ENCODE data around the gene SF3A1.
A peak's percentile ranks its signal among the peaks of the same experiment; 100 is the strongest.
"Not testable (repeated sequence)": the region's sequence is repeated elsewhere in the genome, so short reads cannot be mapped to it uniquely, and the experiment has no call there.

Gene SF3A1

DNA sequence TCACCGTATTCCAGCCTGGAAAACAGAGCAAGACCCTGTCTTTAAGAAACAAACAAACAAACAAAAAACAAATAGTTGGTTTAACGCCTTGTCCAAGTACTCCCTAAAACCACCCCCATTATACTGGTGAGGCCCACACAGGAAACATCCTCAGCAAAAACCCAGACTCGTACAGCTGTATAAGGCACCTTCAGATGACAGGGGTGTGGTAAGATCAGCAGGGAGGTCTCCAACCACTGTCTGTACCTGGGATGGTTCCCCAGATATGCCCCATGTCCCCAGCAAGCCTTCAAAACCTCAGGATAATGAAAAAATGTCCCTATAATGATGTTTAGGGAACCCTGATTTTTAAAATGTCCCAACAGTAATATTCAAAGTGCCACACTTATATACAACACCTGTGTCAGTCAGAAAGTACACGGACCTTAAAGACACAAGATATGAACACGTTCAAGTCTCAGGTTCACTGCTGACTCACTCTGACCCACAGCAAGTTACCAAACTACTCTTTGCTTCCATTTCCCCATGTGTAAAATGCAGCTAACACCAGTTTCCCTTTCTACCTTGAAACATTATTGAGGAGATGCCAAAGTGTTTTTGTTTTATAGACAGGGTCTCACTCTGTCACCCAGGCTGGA is 9.3 kb downstream of the SF3A1 start:
- no peak for DNase-seq

DNA sequence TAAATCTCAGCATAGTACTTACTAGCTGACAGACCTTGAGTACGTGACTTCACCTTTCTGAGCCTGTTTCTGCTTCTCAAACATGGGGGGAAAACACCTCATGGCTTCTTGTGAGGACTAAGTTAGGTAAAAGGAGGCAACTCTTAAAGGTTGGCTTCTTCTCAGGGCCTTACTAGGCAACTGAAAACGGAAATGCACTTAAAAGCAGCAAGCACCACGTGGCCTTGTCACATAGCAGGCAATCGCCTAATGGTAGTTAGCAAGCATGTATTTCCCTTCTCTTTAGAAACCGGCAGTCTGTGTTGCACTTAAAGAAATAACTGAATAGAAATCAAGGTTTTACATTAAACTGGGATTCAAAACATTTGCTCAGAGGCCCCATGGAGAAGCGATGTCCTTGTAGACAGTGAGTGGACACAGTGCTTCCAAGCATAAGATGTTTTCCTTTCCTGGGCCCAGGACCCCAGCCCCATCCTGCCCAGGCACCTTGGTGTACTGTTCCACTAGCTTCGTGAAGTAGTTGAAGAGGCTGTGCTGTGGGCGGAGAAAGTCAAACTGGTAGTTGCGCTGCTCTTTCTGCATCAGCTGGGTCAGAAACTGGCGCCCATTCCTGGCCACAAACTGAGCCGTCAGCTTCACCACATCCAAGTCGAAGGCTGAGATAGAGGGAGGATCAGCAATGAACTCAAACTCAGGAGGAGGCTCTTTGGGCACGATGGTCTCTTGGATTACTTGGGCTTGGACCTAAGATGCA is 12.1 kb downstream of the SF3A1 start:
- DNase-seq, result no peak

DNA sequence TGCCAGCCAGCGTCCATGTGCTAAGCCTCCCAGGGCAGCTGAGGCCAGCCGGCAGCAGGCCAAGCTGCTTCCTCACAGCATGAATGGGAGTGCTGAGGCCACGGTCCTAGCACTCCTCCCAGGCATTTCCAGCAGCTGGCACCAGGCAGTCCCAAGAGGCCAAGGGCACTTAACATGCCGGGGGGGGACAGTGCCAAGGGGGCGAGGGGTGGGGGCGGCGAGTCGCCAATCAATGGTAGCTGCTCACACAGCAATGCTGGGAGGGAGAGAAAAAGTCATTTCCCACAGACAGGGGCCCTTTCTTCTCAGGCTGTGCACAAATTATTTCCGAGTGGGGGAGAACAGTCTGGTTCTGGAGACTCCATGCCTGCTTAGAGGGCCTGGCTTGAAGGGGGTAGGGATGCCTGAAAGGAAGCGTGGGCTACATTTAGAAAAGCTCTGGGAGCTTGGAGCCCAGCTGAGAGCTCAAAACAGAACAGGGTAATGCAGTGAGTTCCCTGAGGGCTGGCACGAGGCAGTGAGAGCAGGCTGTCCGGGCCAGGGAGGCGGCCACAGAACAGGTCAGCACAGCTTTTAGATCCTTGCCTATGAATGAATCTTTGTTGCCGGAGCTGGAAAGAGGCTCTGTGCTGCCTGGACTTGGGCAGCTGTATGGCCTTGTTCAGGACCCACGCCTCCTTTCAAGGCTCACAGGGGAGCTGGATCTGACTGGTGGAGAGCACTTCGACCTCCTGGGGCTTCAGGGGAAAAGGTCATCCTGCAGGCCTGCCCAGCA is 15.6 kb downstream of the SF3A1 start:
- DNase-seq, result no peak

DNA sequence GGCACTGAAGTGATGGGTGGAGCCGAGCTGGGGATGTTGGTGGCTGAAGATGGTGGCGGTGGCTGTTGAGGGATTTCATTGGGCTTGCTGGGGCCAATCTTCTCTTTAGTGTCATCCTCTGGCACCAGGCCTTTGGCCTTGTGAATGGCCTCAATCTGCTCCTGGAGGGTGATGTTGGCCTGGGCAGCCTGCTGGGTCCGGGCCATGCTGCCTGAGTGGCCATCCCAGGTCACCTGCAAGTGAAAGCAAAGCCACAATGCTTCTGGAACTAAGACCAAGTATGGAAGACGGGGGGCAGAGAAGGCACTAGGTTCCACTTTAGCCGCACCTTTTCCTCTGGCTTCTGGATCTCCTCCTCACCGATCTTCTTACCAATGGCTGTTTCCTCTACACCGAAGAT is 17.9 kb downstream of the SF3A1 start:
- no peak for DNase-seq

DNA sequence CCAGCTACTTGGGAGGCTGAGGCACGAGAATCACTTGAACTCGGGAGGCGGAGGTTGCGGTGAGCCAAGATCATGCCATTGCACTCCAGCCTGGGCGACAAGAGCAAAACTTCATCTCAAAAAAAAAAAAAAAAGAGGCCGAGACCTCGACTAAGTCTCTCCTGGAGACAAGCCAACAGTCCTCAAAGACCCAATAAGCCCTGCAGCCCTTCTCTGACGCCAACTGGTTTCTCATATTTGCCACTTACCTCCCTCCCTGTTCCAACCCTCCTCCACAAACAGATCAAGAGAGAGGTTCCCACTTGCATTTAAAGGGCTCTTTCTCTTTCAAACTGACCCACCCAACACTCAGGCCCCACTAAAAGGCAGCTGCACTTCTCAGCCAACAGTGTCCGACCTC is 18.4 kb downstream of the SF3A1 start:
- not testable (repeated sequence) for DNase-seq

DNA sequence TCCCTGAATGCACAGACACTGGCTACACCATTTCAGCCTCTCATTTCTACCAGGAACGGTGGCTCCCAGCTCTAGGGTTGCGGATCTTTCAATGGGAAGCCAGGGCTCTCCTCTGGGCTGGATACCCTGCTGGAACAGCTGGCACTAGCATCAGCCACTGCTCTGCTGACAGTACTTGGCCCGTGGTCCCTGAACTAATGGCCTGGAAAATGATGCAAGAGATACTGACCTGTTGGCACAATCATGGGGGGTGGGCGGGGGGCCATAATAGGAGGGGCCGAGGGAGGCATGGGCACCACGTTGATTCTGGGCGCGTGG is 19.3 kb downstream of the SF3A1 start:
- DNase-seq, result no peak

DNA sequence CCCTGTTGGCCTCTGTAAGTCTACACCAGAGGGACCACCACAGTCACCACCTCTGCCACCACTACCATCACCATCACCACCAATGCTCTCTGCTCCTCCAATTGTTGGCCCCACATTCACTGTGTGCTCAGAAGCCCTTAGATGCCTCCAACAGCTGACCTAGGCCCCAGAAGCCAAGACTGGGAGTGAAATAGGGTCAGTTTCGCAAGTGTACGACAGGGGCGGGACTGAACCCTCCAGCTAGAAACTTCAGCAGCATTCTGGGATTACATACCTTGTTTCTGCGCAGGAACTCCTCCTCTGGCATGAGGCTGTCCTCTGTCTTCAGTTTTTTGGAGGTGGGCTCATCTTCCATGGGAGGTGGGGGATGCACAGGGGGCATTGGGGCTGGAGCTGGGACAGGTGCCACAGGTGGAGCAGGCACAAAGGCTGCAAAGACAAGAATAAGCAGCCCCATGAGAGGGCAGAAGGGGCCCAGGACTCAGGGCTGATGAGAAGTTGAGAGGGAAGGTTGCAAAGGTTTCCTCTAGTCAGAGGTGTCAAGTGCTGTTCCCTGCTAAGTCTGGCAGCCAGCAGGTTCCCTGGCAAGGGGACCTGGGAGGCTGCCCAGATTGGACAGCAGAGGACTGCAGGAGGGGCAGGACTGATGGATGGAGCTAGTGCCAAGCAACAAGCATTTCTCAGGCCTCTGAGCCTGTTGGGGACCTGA is 19.8 kb downstream of the SF3A1 start:
- no peak for DNase-seq

DNA sequence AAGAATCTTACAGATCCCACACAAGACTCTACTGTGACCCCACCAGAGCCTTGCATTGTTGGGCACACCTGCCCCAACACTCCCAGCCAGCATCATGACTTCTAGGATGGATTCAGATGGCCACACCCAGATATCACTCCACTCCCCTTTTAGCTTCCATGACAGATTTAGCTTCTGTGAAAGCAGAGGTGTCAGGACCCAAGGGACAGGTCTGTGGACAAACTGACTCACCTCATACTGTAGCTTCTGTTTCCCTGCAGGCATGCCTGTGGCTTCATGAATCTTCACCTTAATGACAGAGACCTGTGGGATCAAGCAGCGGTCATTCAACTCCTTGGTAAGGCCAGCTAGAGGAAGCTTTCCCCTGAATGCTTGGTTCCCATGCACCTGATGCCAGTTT is 21.5 kb downstream of the SF3A1 start:
- DNase-seq, result no peak

DNA sequence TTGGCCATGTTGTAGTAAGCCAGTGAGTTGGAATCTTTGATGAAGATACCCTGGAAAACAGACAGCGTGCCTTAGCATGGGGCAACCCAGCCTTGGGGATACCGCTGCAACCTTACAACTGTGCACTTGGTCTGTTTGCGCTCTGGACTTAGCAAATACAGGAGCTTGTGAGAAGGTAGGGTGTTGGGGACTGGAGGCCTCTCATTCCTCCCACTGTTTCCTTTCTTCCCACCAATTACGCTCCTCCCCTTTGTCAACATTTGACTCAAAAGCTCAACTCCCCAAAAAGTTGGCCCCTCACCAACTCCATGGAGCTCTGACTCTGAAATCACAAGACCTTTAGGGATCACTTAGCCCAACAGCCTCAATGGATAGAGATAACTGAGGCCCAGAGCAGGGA is 22.0 kb downstream of the SF3A1 start:
- DNase-seq, result no peak

DNA sequence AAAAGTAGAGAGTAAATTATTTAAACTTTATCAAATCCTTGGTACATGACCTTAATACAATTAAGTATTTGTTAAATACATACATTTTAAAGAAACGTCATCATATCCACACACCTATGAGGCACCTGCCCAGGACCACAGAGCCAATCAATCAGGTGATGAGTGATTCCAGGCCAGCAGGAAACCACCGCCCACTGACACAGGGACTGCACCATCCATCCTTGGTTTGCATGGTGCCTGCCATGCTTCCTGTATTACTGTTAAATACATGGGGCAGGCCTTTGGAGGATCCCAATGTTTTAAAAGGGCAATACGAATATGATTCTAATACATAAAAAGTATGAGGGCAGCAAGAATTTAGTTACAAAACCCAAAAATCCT is 23.0 kb downstream of the SF3A1 start:
- DNase-seq, result no peak

DNA sequence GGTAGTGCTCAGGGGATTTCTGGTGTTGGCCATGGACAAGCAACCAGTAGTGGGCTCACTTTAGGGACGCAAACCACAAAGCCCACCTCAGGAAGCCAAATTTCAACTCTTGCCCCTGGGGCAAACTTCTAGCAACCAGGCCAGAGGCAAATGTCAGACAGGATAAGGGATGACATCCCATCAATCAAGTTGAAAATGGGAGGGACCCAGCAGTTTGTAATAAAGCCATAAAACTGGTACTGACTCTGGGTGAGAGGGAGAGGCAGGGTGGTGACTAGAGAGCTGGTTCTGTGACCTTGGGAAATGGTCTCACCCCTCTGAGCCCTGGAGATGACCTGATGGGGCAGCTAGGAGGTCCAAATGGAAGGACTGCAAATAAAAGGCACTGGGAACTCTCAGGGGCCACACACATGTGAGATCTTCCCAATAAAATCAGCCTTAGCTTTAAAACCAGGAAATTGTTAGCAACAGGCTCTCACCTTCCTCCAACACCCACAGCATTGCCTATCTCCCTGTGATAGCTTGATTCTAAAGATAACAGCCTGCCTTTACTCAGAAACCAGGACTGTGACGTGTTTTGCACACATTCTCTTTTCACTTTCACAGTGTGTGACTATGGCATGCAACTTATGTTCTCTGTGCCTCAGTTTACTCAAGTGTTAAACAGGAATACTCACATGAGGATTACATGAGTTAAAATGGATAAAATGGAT is 23.5 kb downstream of the SF3A1 start:
- no peak for DNase-seq

DNA sequence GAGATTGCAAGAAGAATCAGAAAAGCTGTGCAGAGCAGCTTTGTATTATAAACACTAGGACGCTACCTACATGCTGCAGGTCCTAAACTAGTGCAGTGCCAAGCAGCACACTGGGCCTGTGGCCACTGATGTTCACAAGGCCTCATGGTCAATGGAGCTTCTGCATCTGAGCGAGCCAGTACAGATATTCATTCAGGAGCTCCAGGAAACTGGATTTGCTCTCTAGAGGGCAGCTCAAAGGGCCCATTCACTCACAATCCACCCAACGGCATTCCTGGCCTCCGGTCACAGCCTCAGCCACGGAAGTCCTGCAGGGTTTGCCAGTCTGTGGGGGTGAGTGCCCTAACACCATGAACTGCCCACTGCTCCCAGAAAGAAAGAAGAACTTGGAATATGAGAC is 24.1 kb downstream of the SF3A1 start:
- DNase-seq, result no peak

DNA sequence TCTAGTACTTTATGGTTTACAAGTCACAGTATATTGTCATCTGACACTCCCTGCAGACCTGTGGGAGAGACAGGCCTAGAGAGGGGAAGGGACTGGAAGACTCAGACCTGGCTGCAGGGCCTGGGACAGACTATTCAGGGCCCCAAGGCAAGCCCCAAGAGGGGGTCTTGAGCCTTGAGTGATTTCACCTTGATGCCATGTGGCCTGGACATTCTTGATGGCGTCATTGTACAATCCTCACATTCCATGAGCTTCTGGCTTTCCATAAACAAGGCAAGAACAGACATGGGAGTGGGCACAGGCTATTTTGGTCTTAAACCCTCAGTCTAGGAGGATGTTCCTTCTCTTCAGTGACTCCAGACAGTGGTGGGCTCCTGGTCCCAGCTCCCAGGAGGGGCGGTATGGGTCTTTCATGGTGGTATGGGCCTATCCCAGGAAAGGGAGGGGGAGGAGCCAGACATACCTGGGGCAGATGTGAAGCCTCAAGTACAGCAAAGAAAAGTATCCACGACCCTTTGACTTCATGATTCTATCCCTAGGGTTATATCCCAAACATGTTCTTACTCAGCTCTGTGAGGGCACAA is 28.1 kb downstream of the SF3A1 start:
- no peak for DNase-seq

DNA sequence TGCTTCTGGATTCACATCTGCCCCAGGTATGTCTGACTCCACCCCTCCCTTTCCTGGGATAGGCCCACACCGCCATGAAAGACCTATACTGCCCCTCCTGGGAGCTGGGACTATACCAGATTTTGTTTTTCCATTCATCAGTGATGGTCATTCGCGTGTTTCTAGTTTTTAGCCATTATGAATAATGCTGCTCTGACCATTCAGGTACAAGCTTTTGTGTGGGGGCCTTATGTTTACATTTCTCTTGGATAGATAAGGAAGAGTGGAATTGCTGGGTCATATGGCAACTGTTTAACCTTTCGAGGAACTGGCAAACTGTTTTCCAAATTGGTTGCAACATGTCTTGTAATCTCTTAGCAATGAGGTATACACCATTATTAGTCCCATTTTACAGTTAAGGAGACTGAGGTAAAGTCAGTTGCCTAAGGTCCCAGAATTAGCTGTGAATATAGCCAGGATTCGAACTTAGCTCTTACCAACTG is 28.8 kb downstream of the SF3A1 start:
- no peak for DNase-seq

DNA sequence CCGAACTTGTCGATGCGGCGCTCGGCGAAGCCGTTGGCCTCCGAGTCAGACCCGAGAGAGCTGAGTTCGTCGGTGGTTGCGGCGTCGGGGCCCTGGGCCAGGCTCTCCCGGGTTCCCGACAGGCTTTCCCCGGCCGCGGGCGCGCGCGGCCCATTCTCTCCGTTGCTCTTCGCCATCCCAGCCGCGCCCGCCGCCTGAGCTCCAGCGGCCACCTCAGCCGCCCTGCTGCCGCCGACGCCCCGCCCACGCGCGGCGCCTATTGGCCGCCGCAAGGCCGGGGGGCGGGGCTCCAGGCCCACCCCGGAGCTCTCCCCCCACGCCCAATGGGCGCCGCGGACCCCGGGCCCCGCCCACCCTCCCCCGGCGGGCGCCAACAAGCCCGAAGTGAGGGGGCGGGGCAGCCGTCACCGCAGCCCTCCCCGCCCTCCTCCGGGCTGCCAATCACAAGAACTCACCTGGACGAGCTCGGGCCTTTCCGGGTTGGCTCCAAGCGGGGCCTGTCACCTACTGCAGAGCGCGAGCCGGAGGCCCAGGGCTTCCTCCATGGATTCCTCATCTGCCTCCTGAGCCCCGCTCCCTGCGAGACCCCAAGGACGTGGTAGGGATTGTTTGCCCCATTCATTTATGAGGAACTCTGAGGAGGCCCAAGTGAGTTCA is 29.9 kb downstream of the SF3A1 start, which contains the start of gene TBC1D10A:
Gene TBC1D10A, minus strand, starts transcription at position 236 of the 657 bp plus-strand sequence. Its CDS starts 60 bp downstream, at position 176.
- peak; percentile 94 for DNase-seq

DNA sequence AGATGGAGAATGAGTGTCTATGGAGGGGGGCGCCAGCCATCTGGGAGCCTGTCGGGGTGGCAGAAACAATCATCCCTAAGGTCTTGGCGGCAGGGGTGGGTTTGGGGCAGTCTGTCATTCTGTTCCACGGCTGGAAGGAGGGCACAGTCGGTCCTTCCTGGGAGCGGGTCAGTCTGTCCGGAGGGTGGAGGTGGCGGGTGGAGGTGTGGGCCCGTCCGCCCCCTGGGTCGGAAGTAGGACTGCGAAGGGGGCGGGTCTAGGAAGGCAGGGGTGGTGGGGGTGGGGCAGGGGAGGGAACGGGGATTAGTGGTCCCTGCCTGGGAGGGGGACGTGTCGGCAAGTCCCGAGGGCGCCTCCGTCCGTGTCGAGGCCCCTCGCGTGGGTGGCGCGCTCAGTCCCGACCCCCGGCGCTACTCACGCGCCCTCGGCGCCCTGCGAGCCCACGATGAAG is 30.4 kb downstream of the SF3A1 start:
- no peak for DNase-seq

DNA sequence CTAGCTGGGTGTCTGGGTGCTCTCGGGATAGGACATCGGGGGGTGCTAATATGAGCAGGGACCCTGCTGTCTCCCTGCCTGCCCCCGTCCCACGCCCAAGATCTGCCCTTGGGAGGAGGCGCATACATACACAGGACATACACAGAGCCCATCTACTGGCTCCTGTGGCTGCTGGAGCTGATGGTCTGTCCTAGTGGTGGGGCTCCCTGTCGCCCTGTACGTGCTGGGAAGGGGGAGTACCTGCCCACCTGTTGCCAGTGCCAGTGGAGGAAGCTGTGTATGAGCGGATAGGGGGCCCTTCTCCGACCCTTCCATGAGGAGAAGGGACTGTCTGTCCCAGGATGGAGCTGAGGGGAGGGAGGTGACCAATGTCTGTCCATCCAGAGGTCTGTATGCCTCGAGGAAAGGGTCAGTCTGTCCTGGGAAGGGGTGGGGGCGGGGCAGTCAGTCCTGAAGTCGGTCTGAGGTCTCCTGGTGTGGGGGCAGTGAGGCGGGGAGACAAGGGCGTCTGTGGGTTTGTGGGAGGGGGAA is 30.9 kb downstream of the SF3A1 start:
- no peak for DNase-seq

DNA sequence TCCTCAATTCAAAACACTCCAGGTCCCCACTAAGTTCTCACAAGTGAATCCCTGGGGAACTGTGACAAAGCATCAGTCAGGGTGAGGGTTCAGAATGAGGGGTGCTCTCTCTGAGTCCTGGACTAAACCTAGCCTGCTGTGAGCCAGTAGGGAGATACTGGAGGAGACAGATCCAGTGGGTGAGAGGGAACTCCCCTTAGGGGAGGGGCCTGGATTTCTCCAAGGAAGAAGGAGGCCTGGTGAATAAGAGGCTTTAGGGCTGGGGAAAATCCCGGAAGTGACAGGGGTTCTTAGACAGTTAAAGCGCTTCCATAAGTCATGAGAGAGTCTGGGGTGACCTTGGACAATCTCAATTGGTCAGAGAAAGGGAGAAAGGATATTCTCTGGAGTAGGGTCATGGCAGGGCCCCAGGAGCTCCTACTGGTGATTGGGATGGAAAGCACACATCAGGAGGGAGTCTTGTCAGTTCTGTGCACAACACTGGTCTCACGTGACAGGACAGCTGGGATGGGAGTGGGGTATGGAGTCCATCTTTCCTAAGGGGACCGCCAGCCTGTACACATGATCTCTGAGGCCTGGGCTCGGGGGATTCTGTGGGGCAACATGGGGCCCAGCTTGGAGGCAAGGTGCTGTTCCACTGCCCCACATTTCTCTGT is 31.5 kb downstream of the SF3A1 start:
- DNase-seq, result no peak

DNA sequence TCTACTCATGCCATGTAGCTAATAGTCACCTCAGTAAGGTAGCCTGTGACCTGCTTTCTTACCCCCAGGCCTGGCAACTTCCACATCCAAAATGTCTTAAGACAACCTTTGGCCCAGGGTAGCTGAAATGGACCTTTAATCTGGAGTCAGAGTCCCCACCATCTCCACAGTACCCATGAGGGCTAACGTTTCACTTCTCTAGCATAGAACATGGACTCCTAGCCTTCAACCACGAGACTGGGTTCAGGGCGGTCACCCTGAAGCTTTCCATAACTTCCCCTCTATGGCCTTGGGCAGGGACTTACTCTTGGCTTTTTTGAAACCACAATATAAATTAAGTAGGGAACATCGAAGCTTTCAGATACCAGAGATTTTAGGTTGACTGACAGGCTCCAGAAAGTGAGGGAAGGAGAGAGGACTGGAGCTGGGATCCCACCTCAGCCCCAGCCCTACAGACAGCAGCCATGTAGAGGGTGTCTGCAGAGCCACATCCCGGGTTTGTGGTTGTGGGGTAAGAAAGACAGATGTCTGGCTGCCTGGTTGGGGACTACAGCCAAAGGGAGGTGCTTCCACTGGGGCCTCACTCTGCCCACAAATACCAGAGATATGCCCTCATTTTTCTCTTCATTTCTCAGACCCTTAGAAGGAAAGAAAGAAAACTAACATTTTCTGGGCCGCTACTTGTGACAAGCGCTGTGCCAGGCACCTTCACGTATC is 32.5 kb downstream of the SF3A1 start:
- no peak for DNase-seq

DNA sequence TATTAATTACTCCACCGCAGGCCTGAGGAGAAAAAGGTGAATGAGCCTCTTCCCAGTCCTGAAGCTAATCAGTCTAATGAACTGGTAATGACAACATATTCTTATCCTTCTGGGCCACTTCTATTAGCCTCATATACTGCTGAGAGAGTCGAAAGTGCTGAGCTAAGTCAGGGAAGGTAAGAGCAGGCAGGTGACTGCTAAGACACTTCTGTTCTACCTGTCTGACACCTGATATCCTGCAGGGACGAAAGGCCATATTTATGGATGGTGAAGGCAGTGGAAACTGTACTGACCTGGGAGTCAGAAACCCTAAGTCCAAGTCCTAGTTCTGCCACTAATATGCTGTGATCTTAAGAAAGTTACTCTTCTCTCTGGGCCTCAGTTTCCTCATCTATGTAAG is 33.4 kb downstream of the SF3A1 start:
- DNase-seq, result no peak
